Measurements from ENCODE around the gene CHRM2.

CHRM2 gene

GRCh38 chr7:136964347-136964746 is 95.9 kb downstream of the CHRM2 start:
- DNase-seq: no peak

DNA sequence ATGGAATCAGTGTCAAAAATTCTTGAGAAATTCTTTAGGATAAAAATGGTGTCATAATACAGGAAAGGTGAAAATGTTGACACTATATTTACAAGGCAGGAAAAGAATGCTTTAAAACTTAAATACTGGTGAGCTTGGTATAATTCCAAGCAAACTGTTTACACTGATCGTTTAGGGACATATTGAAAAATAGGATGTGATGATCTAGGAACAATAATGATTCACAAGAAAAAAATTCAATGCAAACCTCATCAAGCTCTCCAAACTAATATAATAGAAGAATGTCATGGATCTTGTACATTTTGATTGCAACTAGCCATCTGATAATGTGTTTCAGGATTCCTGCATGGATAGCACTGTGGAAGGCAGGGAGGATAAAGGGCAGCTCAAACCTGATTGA is 98.4 kb downstream of the CHRM2 start:
- no peak for DNase-seq

DNA sequence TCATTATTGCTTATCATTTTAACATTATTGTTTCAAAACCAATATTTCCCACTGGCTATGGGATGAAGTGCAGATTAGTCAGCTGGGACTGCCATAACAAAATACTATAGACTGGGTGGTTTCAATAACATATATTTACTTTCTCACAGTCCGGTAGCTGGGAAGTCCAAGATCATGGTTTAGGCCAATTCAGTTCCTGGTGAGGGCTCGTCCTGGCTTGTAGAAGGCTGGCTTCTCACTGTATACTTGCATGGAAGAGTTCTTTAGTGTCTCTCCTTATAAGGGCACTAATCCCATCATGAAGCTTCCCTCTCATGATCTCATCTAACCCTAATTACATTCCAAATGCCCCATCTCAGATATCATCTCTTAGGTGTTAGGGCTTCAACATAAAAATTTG is 101.3 kb downstream of the CHRM2 start:
- DNase-seq: no peak

- no peak for DNase-seq
Observed at GRCh38 chr7:136971776-136972175, 103.3 kb downstream of the CHRM2 start.

DNA sequence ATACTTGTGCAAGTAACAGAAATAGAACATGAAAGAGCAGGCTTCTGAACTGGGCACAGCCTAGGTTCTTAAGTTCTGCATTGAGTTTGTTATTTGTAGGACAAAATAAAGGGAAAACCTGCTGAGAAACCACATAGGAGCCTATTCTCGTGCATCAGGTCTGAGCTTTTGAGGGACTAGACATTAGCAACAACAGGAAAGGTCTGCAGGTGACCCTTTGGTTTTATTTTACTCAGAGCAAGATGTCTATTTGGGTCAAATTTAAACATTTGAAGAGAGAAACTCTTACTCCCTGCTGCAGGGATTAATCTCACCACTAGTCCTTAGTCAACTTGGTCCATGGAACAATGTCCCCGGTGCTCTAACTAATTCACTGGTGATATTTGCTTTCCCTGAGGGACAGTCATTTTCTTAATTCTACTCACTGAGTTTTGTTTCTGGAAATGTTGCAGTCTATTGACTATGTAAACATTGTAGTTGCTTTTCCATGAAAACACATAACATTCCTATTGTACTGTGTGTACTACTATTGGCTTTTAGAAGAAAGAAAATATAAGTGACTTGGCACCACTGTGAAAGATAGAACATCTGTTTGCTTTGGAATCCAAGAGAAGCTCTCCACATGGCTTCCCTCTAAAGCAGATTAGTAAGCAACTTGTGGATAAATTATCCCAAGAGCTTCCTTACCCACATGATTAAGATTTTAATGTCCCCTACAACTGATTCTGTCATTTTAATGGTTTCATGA is 108.2 kb downstream of the CHRM2 start:
- DNase-seq: no peak

- no peak for DNase-seq
Observed at GRCh38 chr7:136993377-136993776, 124.9 kb downstream of the CHRM2 start.

DNA sequence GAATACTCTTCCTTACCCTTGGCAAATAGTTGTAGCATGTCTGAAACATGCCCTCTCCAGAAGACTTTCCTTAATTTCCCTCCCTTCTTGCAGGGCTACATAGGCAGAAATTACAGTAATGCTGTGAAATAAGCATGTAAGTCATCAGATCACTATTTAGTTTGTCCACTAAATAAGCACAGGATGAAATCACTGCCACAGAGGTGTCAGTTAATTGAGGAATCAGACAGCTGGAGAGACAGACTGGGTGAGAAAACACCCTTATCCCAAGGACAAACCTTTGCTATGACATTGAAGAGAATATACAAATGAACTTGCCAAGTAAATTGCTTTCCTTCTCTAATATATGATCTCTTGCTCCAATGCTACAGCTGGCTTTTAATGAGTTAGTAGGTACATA is 129.3 kb downstream of the CHRM2 start:
- DNase-seq: no peak

DNA sequence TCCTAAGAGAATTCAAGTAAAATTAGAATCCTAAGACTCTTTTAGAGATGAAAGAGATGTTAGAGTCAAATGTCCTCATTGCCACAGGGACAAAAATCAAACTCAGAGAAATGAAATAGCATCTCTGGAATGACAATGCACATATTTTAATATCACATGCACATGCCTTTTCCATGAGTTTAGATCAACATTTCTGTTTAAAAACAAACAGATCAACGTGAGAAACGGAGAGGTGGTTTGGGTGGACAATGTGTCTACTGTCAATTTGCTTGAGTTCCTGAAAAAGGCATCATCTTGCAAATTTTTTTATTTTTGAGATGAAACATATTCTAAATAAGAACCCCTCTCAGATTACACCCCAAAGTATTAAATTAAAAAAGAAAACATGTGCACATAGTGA is 130.0 kb downstream of the CHRM2 start:
- DNase-seq: no peak

GRCh38 chr7:137000621-137001020 is 132.2 kb downstream of the CHRM2 start:
- DNase-seq: no peak

DNA sequence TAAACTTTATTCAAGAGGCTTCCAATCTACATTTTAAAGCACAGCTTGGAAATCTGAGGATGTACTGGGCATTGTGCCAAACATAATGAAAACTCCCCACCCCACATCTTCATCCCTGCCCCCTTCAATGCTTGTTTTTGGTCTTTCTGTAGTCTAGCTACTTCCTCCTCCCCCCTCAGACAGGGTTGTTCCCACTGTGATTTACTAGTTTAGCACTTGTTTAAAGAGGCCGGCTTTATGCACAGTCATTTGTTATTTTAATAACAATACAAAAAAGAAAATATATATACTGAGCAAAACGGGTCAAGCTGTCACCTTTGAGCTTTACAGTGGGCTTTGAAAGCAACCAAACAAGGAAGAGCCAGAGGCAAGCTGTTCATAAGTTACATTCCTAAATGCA is 132.6 kb downstream of the CHRM2 start:
- DNase-seq: peak; percentile 31

DNA sequence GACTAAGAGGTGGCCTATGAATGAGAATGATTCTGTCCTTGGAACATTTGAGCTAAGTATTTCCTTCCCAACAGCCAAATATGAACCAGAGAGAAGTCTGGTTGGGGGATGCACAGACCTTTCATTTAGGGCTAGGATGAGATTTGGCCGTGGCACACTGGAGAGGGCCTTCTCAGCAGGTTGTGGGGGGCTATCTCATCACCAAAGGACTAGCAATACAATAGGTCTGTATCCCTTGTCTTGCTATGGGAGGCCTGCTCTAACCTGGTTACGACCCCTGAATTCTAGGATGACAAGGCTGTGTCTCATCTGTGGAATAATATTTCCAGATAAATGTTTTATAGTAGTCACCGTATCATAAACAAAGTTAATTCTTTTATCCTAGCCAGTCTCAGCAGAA is 133.0 kb downstream of the CHRM2 start:
- DNase-seq: no peak

DNA sequence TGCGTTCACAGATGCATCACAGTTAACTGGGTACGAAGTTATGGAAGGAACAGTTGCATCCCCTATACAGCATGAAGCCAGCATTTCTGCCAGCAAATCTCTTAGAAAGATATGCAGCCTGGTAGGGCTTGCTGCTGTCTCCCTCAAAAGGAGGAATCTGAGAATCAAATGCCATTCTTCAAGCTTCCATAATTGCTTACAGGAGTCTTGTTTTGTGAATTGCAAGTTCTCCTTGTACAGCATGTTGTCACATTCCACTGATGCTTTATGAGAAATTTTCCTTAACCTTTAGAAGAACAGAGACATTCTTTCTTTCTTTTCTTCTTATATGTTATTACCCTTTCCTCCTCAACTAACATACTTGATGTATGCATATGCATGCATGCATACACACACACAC is 134.6 kb downstream of the CHRM2 start:
- DNase-seq: no peak

DNA sequence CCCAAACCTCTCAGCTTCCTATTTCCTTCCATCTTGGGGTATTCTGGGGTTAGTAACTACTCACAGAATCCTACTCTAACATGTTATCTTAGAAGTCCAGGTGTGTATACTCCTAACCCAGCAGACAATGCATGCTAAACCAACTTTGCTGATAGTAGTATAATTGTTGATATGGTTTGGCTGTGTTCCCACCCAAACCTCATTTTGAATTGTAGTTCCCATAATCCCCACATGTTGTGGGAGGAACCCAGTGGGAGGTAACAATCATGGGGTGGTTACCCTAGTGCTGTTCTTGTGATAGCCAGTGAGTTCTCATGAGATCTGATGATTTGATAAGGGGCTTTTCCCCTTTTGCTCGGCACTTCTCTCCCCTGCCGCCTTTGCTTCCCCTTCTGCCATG is 135.1 kb downstream of the CHRM2 start:
- DNase-seq: no peak

DNA sequence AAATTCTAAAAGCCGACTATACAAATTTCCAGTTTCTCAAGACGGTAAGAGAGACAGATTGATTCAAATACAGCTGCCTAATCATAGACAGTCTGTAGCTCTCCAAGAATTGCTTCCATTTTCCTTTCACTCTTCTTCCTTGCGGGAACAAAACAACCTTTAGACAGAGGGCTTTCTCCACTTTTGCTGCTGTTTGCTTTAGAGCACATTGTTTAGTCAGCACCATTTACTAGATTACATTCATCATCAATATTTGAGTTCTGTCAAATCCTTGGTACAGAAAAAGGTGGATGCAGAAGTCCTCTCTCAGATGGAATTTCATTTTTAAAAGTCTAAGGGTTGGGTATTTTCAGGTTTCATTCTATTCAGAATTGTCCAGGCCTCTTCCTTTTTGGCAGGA is 137.4 kb downstream of the CHRM2 start:
- no peak for DNase-seq

- no peak for DNase-seq
Observed at GRCh38 chr7:137006293-137006692, 137.8 kb downstream of the CHRM2 start.

GRCh38 chr7:137007001-137007694 is 138.7 kb downstream of the CHRM2 start:
- DNase-seq: no peak

DNA sequence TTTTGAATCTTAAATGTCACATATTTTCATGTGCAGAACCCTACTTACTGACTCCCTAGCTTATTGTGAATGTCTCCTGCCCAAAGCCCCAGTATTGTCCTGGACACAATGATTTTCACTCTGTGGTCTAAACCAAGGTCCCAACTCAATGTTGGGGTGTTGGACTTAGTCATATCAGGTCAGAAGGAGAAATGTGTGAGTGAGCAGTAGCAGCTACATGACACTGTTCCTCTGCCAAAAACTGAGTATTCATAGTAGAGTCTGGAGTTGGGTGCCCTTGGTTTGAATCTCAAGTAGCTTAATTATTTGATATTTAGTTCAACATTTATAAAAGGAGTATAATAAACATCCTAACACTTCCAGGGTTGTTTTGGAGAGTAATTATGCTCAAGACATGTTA is 141.0 kb downstream of the CHRM2 start:
- DNase-seq: no peak

GRCh38 chr7:137015015-137015414 is 146.6 kb downstream of the CHRM2 start:
- DNase-seq: no peak

DNA sequence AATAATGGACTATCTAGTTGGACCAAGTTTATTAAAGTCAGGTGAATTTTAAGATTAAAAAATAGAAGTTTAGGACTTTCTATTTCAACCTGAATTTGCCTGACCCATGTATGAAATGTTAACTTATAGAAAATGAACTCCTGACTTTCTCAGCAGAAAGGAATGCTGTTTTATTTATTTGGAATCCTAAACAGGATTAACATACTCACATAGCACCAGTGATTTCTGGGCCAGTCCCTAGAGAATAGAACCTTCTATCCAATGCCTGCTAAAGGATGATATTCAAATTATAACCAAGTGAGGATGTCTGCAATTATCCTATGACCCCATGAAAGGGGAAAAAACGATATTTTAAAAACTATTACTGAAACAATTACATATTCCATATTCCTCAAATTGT is 148.8 kb downstream of the CHRM2 start:
- no peak for DNase-seq

DNA sequence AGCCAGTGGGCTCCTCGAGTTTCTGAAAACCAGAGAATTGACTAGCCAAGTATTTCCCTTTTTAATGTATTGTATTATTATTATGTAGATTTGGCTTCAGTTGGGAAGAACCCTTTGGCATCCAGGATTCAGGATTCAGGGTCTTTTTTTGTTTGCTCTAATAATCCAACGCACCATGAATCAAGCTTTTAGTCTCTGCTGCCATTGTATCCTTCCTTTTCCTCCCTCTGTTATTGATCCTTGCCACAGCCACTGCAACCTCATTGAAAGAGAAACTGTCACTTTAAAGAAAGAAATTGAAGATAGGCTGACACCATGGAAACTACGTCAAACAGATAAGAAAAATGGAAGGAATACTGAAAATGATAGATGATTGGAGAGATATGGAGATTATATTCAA is 150.0 kb downstream of the CHRM2 start:
- DNase-seq: no peak

- peak; percentile 38 for DNase-seq
Observed at GRCh38 chr7:137020351-137020750, 151.9 kb downstream of the CHRM2 start.

- no peak for DNase-seq
Observed at GRCh38 chr7:137025469-137026175, 157.2 kb downstream of the CHRM2 start.

GRCh38 chr7:137026176-137026500 is 157.7 kb downstream of the CHRM2 start:
- no peak for DNase-seq

- DNase-seq: no peak
Observed at GRCh38 chr7:137032436-137032835, 164.0 kb downstream of the CHRM2 start.

All from NCI-H1105 treated with DMSO at 0.1 percent for 48 hours (cell line).